Fibroblast of skin of right quadriceps (primary cell): ENCODE measurements around the gene BCAS4.
"Not testable (repeated sequence)": the region's sequence is repeated elsewhere in the genome, so short reads cannot be mapped to it uniquely, and the experiment has no call there.

Experiments used
- DNase-seq: peaks from one replicate; pipeline ENCODE4 v3.0.0-alpha.2; 2013

BCAS4 gene

DNA sequence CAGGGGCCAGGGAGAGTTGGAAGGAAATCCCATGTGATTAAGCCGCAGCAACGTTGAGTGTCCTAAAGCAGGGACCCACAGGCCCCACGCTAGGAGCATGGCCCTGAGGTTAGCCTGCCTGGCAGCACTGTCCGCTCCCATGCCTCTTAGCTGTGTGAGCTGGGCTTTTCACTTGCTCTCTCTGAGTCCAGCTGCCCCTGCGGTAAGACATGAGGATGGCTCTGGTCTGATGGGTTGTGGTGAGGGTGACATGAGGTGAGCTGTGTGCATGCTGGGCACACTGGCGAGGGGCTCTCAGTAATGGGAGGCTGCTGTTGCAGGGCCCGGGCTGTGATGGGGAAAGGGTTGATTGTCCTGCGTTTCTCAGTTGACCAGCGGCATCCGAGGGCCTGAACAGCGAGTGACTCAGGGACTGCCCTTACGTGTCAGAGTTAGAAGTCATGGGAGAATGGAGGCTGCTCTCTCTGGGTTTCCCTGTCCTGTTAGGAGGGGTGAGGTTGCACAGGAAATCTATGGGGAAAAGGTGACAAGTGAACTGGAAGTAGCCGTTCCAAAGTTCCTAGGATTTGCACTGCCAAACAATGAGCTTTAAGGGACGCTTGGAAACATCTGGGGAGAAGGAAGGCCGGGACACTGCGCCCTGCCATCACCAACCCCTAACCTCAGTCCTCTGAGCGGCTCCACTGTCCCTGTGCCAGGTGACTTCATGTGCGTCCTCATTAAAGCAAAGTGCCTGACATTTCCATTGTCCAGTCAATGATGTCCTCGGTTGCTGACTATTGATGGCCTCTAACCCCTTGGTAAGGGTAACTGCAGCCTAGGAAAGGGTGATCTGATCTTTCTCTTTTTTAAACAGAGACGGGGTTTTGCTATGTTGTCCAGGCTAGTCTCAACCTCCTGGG lies 85.0 kb downstream of the BCAS4 start:
- DNase-seq, result no peak

- DNase-seq, result not testable (repeated sequence)
Measured at GRCh38 chr20:50881759-50882424, 87.0 kb downstream of the BCAS4 start.

- DNase-seq, result no peak
Measured at GRCh38 chr20:50883856-50884255, 89.0 kb downstream of the BCAS4 start.

DNA sequence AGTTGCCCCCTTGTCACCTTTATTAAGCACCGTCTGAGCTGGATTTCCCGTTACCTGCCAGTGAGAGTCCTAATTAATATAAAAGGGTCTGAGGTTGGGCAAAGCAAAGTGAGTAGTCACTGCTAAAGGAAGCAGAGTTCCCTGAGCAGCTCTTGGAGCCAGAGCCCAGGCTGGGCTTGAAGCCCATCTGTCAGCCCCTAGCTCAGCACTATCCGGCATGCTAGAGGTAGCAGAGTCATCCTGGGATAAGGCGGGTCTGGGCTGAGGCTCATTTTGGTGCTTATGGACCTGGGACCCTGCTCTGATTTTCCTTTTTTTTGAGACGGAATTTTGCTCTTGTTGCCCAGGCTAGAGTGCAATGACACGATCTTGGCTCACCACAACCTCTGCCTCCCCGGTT lies 90.2 kb downstream of the BCAS4 start:
- no peak for DNase-seq

DNA sequence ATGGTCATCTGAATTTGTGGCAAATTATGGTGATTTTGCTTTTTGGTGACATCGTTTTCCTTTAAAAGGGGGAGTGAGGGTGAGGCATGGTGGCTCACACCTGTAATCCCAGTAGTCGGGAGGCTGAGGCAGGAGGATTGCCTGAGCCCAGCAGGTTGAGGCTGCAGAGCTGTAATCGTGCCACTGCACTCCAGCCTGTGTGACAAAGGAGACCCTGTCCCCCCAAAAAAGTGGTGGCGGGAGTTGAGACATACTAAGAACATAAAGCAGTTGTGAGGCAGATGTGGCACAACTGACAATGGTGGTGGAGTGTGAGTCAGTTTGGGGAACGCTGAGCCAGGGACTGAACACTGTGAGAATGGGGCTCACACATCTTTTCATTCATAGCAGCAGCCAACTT lies 90.9 kb downstream of the BCAS4 start:
- DNase-seq, result no peak

DNA sequence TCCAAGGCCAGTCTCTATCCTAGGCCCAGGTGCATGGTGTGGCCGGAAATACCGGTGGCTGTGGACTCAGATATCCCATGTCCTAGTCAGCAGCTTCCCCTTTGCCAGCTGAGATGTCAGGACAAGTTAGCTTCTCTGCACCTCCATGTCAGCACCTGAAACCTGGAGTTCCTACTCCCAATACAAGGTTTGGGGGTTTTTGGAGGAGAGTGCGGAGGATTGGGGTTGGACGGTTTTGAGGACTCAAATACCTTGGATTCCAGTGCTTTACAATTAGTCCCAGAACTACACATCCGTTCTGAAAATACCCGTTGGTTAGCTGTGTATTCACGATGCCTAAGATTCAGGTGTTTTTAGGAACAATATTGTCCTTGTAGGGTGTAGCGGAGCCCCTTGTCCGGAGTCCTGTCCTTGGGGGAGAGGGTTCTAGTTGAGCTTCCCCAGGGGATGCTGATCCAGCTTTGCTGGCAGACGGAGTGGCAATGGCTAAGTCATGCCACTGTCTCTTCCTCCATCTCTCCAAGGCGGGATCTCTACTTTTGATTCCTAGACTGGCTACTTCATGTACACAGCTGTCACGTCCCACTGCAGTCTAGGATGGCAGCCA lies 91.4 kb downstream of the BCAS4 start:
- no peak for DNase-seq

GRCh38 chr20:50887576-50887975 lies 92.7 kb downstream of the BCAS4 start:
- DNase-seq, result no peak

DNA sequence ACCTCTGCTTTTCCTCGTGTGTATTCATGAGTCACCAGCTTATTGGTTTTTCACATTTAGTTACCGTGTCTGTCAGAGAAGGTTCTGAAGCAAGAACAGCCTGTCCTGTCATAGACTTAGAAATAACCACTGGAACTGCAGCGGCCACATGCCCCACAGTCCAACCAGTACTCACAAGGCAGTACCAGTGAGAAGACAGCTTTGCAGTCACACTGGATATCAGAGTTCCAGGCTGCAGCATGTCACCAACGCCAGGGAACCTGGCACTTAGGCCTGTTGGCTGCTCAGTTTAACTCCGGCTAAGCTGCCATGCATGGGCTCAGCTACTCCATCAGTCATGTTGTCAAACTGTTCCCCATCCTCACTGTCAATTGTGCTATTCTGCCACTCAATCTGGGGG lies 96.3 kb downstream of the BCAS4 start:
- DNase-seq, result no peak

DNA sequence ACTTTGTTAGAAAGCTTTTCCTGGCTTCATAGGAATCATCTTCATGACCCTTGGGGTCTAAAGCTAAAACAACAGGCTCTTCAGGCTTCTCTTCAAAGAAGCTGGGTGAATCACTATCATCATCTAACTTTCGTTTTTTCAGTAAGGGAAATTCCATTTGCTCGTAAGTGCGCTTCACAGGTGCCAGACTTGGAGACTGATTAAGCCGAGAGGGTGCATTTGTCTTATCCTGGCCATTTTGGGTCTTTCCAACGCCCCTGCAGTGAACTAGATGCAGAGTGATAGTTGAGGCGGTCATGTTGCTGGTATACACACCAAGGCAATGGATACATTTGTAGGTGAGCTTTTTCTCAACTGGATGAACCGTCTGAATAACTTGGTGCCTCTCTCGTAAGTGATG lies 97.5 kb downstream of the BCAS4 start:
- no peak for DNase-seq

DNA sequence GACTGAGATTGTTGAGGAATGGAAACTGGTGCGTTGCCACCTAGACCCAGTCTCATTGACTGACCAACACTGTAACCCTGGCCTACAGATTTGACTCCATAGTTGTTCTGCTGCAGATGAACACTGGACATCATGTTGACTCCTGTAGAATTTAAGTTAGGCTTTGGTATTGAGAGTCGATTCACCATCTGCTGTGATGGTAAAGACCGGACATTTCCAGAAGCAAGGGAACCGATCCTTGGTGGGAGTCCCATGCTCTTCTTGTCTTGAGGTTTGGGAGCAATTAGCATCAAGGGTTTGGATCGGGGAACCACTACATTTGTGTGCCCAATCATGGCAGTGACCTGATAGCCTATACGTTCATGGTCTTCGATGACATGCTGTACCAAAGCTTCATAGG lies 98.8 kb downstream of the BCAS4 start:
- no peak for DNase-seq

GRCh38 chr20:50895111-50895830 lies 100.4 kb downstream of the BCAS4 start:
- no peak for DNase-seq

DNA sequence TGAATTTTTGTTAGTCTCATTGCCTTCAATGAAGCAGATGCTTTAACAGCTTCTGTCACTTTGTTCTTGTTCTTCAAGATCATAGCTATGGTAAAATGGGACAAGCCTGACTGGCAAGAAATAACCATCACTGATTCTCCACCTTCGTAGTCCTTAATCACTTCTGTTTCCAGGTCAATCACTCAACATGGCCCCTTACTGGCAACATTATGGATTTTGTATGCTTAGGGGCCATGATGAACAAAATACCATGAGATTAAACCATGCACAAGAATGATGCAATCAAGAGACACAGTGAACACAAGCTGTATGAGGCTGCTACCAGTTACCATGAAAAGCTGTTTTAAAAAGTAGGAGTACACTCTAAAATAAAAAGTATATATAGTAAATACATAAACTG lies 103.6 kb downstream of the BCAS4 start:
- DNase-seq, result peak; percentile 17

- no peak for DNase-seq
Measured at GRCh38 chr20:50900261-50900660, 105.4 kb downstream of the BCAS4 start.

DNA sequence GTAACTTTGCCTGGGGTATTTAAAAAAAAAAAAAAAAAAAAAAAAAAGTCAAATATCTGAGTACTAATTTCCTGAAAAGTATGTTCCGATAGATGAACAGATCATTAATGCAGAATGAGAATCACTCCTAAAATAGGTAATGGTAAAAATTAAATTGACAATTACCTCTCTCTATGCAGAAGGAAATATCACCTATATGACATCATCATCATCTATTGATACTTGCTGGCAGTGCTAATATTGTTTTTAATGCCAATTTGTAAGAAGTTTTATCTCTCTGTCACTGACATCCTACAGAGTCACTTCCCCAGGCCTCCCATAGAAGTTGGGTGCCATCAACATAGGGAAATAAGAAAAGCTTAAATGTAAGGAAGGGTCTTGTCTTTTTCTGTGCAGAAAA lies 106.4 kb downstream of the BCAS4 start:
- DNase-seq, result no peak

DNA sequence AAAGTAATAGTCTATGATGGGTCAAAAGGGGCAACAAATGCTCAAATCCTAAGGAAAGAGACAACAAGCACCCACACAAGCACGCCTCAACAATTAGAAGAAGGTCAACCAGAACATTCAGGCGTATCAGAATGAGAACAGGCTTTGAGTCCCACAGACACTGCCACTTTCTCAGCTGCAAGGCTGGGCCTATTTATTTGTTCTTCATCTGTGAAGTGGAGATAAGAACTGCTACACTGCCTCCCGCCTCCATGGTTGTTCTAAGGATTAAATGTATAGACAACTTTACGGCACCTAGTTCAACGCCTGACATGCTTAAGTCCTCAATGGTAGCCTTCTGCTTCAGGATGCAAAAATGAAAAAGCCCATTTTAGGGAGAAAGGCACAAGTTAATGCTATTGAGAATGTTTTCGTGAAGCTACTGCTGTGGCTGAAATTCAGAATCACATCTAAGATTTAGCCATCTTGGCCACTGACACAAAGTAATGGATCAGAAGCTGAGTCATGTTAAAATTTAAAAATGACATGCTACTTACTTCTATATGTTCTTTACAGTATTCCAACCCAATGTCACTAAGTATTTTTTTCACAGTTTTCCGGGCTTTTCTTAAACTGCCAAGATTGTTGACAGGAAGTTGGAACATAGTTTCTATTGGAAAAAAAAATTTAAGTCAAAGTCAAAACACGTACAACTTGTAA lies 108.6 kb downstream of the BCAS4 start:
- no peak for DNase-seq

- no peak for DNase-seq
Measured at GRCh38 chr20:50904067-50904570, 109.3 kb downstream of the BCAS4 start.

- no peak for DNase-seq
Measured at GRCh38 chr20:50909413-50909812, 114.6 kb downstream of the BCAS4 start.

DNA sequence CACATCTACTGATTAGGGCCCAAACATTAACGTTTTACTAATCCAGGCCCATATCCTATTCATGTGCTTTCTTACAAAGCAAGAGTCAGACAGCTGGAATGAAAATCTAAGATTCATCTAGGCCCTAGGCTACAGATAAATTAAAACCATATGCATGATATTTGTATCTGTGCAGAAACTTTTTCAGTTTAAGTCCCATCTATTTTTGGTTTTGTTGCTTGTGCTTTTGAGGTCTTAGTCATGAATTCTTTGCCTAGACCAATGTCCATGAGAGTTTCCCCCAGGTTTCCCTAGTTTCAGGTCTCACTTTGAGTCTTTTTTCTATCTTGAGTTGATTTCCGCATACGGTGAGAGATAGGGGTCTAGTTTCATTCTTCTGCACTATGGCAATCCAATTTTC lies 116.2 kb downstream of the BCAS4 start:
- DNase-seq, result peak; percentile 91

GRCh38 chr20:50911716-50912115 lies 116.9 kb downstream of the BCAS4 start:
- no peak for DNase-seq

GRCh38 chr20:50913690-50914375 lies 119.0 kb downstream of the BCAS4 start:
- DNase-seq, result peak; percentile 76

DNA sequence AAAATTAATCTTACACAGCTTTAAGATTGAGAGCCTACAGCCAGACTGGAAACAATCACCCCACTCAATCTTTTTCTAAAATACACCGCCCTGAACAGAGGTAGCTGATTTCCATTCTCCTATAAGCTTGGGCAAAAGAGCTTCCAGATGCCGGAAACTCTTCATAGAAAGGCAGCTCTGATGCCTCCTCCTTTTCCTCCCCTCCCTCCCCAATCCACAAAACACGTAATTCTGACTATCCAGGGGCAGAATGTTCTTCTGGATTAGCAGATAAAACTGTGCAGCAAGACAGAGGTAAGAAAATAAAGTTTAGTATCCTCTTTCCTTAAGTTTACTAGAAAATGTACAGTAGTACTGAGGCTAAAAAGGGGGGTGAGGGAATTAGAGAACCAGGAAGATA lies 120.6 kb downstream of the BCAS4 start:
- peak; percentile 57 for DNase-seq

DNA sequence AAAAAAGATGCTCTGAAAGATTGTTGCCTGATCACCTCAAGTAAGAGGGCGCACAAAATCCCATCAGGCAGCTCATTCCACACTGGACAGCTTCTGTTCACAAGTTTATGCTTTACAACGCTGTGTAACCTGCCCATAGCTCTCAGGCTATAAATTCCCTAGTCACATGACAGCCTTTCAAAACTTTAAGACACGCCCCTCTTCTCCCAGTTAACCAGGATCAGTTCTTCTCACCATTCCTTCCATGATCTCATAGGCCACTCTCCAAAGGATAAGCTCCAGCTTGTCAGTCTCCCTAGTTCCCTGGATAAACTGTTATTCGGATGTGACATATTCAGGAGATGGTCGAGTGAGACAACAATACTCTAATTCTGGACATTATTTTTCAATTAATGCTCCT lies 121.4 kb downstream of the BCAS4 start:
- peak; percentile 39 for DNase-seq
